Cardiac fibroblast (primary cell): ENCODE measurements around the gene TMEM132E.

Experiments
- DNase-seq, 2 donors: peaks; one replicate each; pipeline versions ENCODE4 v3.0.0 to v3.0.0-alpha.2; 2010; ENCODE audit warnings: low read depth in 2 of 2
- H3K4me3 ChIP-seq, 2 donors: replicated peaks in 1 of 2; 1 replicate in 1 of 2; 2 replicates in 1 of 2; pipeline ENCODE4 v1.5.1; 2011; ENCODE audit warnings: low read depth in 2 of 2, low read length in 2 of 2, mild to moderate bottlenecking in 2 of 2, moderate library complexity in 1 of 2
- CTCF ChIP-seq: IDR thresholded peaks from one replicate; pipeline ENCODE4 v1.5.1; 2011; ENCODE audit warnings: low read depth, mild to moderate bottlenecking, low read length, inconsistent platforms

The TMEM132E gene

GRCh38 chr17:34628879-34629278 lies 49.5 kb downstream of the TMEM132E start:
- no peak for TF ChIP-seq CTCF
- no peak for DNase-seq
- no peak overlapping the region for H3K4me3 ChIP-seq

GRCh38 chr17:34633351-34633750 lies 54.0 kb downstream of the TMEM132E start:
- no peak overlapping the region for H3K4me3 ChIP-seq
- DNase-seq = no peak
- TF ChIP-seq CTCF = no peak

- H3K4me3 ChIP-seq = no peak overlapping the region
- no peak for DNase-seq
- no peak for TF ChIP-seq CTCF
Observed at GRCh38 chr17:34633760-34634159, 54.4 kb downstream of the TMEM132E start.

- TF ChIP-seq CTCF = no peak
- DNase-seq = no peak
- H3K4me3 ChIP-seq = no peak overlapping the region
Observed at GRCh38 chr17:34634551-34635160, 55.3 kb downstream of the TMEM132E start.

GRCh38 chr17:34635876-34636275 lies 56.5 kb downstream of the TMEM132E start:
- TF ChIP-seq CTCF = no peak
- no peak overlapping the region for H3K4me3 ChIP-seq
- DNase-seq = no peak

GRCh38 chr17:34637041-34637547 lies 57.7 kb downstream of the TMEM132E start:
- no peak for TF ChIP-seq CTCF
- DNase-seq = no peak
- H3K4me3 ChIP-seq = no peak overlapping the region
